Spleen (tissue), 7 donors: Measurements from ENCODE around the gene RAB3GAP1.

ENCODE experiments used
- CTCF ChIP-seq, 11 experiments: fragments of 200-600 bp in 7 of 11; fragments of 450-650 bp in 4 of 11; sonication (generic) in 4 of 11; IDR thresholded peaks in 8 of 11; conservative IDR thresholded peaks in 3 of 11; 1 replicate in 7 of 11; 2 replicates in 4 of 11; pipeline versions ENCODE4 v1.4.0 to v1.8.0; 2016 to 2021; ENCODE audit warnings: antibody characterized with exemption in 11 of 11, inconsistent platforms in 4 of 11, mild to moderate bottlenecking in 1 of 11
- POLR2A ChIP-seq, 3 donors: fragments of 450-650 bp; IDR thresholded peaks; one replicate each; pipeline ENCODE4 v1.5.1; 2017; ENCODE audit warnings: antibody characterized with exemption in 3 of 3, mild to moderate bottlenecking in 1 of 3
- donor health status: DM: no; HTN: no; CAD: no; lungs with moderate emphysema.
- donor health status: DM: no; HTN: no; CAD: no.
- donor health status: DM: no; HTN: no; CAD: no.

GRCh38 chr2:135021618-135022017, 30.5 kb upstream of the RAB3GAP1 start:
- TF ChIP-seq CTCF (IDR thresholded peaks at IDR 0.05 in 8 of 11, conservative IDR thresholded peaks at IDR 0.05 in 3 of 11) (no peak), POLR2A (IDR thresholded peaks at IDR 0.05) (no peak)
